Parathyroid adenoma (tissue), 2 donors: ENCODE results near the gene PPP2R5C.
"Not testable (repeated sequence)": the region's sequence is repeated elsewhere in the genome, so short reads cannot be mapped to it uniquely, and the experiment has no call there.

Experiments
- H2AFZ ChIP-seq: fragments of 300-600 bp; sonication (generic); one replicate; pipeline ENCODE4 v1.7.0; 2017; ENCODE audit warnings: antibody characterized with exemption, mild to moderate bottlenecking
- H3K27ac ChIP-seq: fragments of 300-600 bp; sonication (generic); one replicate; pipeline ENCODE4 v1.7.0; 2017
- H3K27me3 ChIP-seq: fragments of 300-600 bp; sonication (generic); one replicate; pipeline ENCODE4 v1.7.0; 2017; ENCODE audit warnings: low read length; ENCODE audit not compliant: control insufficient read depth, insufficient read depth
- H3K36me3 ChIP-seq: fragments of 300-600 bp; sonication (generic); one replicate; pipeline ENCODE4 v1.7.0; 2017; ENCODE audit warnings: low read length; ENCODE audit not compliant: control insufficient read depth, insufficient read depth
- H3K4me1 ChIP-seq: fragments of 300-600 bp; sonication (generic); one replicate; pipeline ENCODE4 v1.7.0; 2017; ENCODE audit warnings: control low read depth
- H3K4me2 ChIP-seq: fragments of 300-600 bp; sonication (generic); one replicate; pipeline ENCODE4 v1.7.0; 2017; ENCODE audit warnings: low read length
- H3K4me3 ChIP-seq: fragments of 300-600 bp; sonication (generic); one replicate; pipeline ENCODE4 v1.7.0; 2017; ENCODE audit warnings: low read depth, low read length
- H3K79me2 ChIP-seq: fragments of 300-600 bp; sonication (generic); one replicate; pipeline ENCODE4 v1.7.0; 2017; ENCODE audit warnings: control low read depth
- H3K9ac ChIP-seq: fragments of 300-600 bp; sonication (generic); one replicate; pipeline ENCODE4 v1.7.0; 2017; ENCODE audit warnings: mild to moderate bottlenecking
- H3K9me3 ChIP-seq: fragments of 300-600 bp; sonication (generic); one replicate; pipeline ENCODE4 v1.7.0; 2017; ENCODE audit warnings: low read length; ENCODE audit not compliant: control insufficient read depth
- TF ChIP-seq, protein P1 (sequence below): fragments of 300-600 bp; sonication (generic); IDR thresholded peaks from one replicate; pipeline ENCODE4 v1.7.0; 2017; ENCODE audit warnings: antibody characterized with exemption, mild to moderate bottlenecking
- donor health status: primary hyperparathyroidism.

The PPP2R5C gene

DNA sequence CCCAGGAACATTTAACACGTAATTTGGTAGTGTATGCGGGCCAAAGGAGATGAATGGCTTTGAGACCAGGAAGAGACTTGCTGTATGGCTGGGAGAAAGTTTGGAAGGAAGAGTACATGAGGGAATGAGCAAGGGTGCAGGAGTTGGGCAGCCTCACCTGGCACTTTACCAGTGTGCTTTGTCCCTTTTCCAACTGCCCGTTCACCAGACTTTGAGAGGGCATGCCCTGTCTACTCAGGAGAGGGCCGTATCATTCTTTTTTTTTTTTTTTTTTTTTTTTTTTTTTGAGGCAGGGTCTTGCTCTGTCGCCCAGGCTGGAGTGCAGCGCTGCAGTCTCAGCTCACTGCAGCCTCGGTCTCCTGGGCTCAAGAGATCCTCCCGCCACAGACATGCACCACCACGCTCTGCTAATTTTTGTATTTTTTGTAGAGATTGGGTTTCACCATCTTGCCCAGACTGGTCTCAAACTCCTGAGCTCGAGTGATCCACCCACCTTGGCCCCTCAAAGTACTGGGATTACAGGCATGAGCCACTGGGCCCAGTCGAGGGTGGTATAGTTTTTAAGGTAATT, 209.4 kb downstream of the PPP2R5C start:
- Histone ChIP-seq H3K36me3 (no peaks in the 10 kb centered on the region), H2AFZ (no peak overlapping the region), H3K27me3 (no peaks in the 10 kb centered on the region), H3K79me2 (peaks cover 69% of the 10 kb centered on the region), H3K9me3 (no peaks in the 10 kb centered on the region), H3K4me1 (peaks cover 6% of the 10 kb centered on the region), H3K4me3 (no peak overlapping the region), H3K27ac (no peak overlapping the region), H3K9ac (no peak overlapping the region), H3K4me2 (no peak overlapping the region)
- TF ChIP-seq, protein P1, sequence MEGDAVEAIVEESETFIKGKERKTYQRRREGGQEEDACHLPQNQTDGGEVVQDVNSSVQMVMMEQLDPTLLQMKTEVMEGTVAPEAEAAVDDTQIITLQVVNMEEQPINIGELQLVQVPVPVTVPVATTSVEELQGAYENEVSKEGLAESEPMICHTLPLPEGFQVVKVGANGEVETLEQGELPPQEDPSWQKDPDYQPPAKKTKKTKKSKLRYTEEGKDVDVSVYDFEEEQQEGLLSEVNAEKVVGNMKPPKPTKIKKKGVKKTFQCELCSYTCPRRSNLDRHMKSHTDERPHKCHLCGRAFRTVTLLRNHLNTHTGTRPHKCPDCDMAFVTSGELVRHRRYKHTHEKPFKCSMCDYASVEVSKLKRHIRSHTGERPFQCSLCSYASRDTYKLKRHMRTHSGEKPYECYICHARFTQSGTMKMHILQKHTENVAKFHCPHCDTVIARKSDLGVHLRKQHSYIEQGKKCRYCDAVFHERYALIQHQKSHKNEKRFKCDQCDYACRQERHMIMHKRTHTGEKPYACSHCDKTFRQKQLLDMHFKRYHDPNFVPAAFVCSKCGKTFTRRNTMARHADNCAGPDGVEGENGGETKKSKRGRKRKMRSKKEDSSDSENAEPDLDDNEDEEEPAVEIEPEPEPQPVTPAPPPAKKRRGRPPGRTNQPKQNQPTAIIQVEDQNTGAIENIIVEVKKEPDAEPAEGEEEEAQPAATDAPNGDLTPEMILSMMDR, result no peak

GRCh38 chr14:101971458-101971857, 209.9 kb downstream of the PPP2R5C start:
- H3K27me3 ChIP-seq, H2AFZ ChIP-seq, H3K4me3 ChIP-seq, H3K36me3 ChIP-seq, H3K9ac ChIP-seq, H3K27ac ChIP-seq, H3K4me1 ChIP-seq, H3K4me2 ChIP-seq, H3K9me3 ChIP-seq: not testable (repeated sequence)
- peaks cover 69% of the 10 kb centered on the region for H3K79me2 ChIP-seq

DNA sequence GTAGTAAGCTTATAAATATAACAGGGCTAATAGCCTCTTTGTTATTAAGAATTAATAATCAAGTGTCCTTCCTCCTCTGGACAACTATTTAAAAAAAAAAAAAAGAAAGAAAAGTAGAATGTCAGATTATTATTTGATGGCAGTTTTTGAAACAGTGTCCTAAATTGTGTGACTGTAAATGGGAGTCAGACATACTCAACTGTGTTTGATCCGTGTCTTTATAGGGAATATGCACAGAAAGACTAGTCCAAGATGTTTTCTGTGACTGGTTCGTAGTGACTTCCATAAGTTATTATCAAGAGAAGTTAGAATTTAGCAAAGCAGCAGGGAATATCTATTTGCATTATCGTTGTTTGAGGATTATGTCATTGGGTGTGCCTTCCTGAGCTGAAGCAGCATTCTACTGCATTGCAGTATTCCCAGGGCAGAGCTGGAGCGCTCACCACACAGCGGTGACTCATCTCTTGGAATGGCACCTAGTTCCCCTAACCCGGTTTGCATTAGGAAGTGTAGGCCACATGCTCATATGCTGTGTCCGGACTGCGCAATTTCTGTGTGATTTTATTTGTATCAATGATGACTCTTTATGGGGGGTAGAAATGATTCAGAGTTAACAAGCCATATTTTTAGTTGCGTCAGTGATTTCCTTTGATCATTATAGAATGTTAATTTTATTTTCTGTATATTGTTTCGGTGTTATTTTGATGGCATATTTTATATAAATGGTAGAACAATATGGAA, 210.8 kb downstream of the PPP2R5C start:
- Histone ChIP-seq H3K9ac (no peak overlapping the region), H3K27me3 (no peaks in the 10 kb centered on the region), H2AFZ (no peak overlapping the region), H3K4me2 (no peak overlapping the region), H3K4me3 (no peak overlapping the region), H3K27ac (no peak overlapping the region), H3K79me2 (peaks cover 69% of the 10 kb centered on the region), H3K9me3 (no peaks in the 10 kb centered on the region), H3K4me1 (peaks cover 4% of the 10 kb centered on the region), H3K36me3 (no peaks in the 10 kb centered on the region)
- TF ChIP-seq, protein P1, result no peak

GRCh38 chr14:101973356-101973755, 211.8 kb downstream of the PPP2R5C start:
- Histone ChIP-seq H3K27ac (no peak overlapping the region), H3K9ac (no peak overlapping the region), H3K27me3 (no peaks in the 10 kb centered on the region), H3K4me3 (no peak overlapping the region), H2AFZ (no peak overlapping the region), H3K4me1 (peaks cover 4% of the 10 kb centered on the region), H3K9me3 (no peaks in the 10 kb centered on the region), H3K36me3 (no peaks in the 10 kb centered on the region), H3K79me2 (peaks cover 59% of the 10 kb centered on the region), H3K4me2 (no peak overlapping the region)
- TF ChIP-seq, protein P1, result no peak

GRCh38 chr14:101975231-101975630, 213.7 kb downstream of the PPP2R5C start:
- H2AFZ ChIP-seq, result no peak overlapping the region
- H3K4me1 ChIP-seq, result peaks cover 4% of the 10 kb centered on the region
- H3K27me3 ChIP-seq, result no peaks in the 10 kb centered on the region
- H3K4me2 ChIP-seq, result no peak overlapping the region
- H3K36me3 ChIP-seq, result no peaks in the 10 kb centered on the region
- peaks cover 45% of the 10 kb centered on the region for H3K79me2 ChIP-seq
- no peak overlapping the region for H3K27ac ChIP-seq
- no peaks in the 10 kb centered on the region for H3K9me3 ChIP-seq
- TF ChIP-seq, protein P1, result no peak
- no peak overlapping the region for H3K9ac ChIP-seq
- no peak overlapping the region for H3K4me3 ChIP-seq
